ENCODE measurements around the gene UBE2R2.
"Not testable (repeated sequence)": the region's sequence is repeated elsewhere in the genome, so short reads cannot be mapped to it uniquely, and the experiment has no call there.

Gene UBE2R2

DNA sequence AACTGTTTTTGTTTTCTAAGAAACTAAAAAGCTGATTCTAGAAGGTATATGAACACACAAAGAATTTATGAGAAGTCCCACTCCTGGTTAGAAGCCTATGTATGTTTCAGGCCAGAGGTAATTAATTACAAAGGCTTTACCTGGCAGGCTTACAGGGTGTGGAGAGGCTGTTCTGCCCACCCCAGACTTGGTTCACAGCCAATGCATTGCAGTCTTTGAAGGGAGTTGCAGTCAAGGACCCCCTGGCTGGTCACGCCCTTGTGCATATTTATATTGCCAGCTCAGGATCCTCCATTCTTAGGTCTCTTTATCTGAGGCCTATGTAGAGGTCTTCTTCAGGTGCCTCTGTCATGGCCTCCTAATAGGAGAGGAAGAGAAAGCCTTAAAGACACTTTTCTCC, 35.2 kb upstream of the UBE2R2 start:
- no peak for DNase-seq (ENCODE audit: low read depth, low spot score)
- H3K4me1 ChIP-seq (ENCODE audit: insufficient read depth, insufficient read length) = no peaks in the 10 kb centered on the region
- no peaks in the 10 kb centered on the region for H3K27me3 ChIP-seq (ENCODE audit: insufficient read depth, insufficient read length)
- H3K4me3 ChIP-seq (ENCODE audit: insufficient read length, low read depth) = no peak overlapping the region
- TF ChIP-seq SUZ12 (IDR thresholded peaks at IDR 0.05; ENCODE audit: extremely low read depth, insufficient read depth, insufficient read length) (no peak), YY1 (IDR thresholded peaks at IDR 0.05; ENCODE audit: insufficient read depth, insufficient read length) (no peak), ZNF274 (IDR thresholded peaks at IDR 0.05; ENCODE audit: low read depth, low read length) (no peak)
- H3K36me3 ChIP-seq (ENCODE audit: insufficient read depth, insufficient read length, low read length) = no peaks in the 10 kb centered on the region
- no peaks in the 10 kb centered on the region for H3K9me3 ChIP-seq (ENCODE audit: insufficient read depth, low read length)
- H3K9ac ChIP-seq (ENCODE audit: insufficient read length, low read depth) = no peak overlapping the region

GRCh38 chr9:33782395-33783152, 34.4 kb upstream of the UBE2R2 start:
- Histone ChIP-seq H3K4me3 (ENCODE audit: insufficient read length, low read depth) (no peak overlapping the region), H3K9me3 (ENCODE audit: insufficient read depth, low read length) (no peaks in the 10 kb centered on the region), H3K4me1 (ENCODE audit: insufficient read depth, insufficient read length) (no peaks in the 10 kb centered on the region), H3K9ac (ENCODE audit: insufficient read length, low read depth) (no peak overlapping the region), H3K27me3 (ENCODE audit: insufficient read depth, insufficient read length) (no peaks in the 10 kb centered on the region), H3K36me3 (ENCODE audit: insufficient read depth, insufficient read length, low read length) (no peaks in the 10 kb centered on the region)
- TF ChIP-seq ZNF274 (IDR thresholded peaks at IDR 0.05; ENCODE audit: low read depth, low read length) (no peak), SUZ12 (IDR thresholded peaks at IDR 0.05; ENCODE audit: extremely low read depth, insufficient read depth, insufficient read length) (no peak), YY1 (IDR thresholded peaks at IDR 0.05; ENCODE audit: insufficient read depth, insufficient read length) (no peak)
- no peak for DNase-seq (ENCODE audit: low read depth, low spot score)

DNA sequence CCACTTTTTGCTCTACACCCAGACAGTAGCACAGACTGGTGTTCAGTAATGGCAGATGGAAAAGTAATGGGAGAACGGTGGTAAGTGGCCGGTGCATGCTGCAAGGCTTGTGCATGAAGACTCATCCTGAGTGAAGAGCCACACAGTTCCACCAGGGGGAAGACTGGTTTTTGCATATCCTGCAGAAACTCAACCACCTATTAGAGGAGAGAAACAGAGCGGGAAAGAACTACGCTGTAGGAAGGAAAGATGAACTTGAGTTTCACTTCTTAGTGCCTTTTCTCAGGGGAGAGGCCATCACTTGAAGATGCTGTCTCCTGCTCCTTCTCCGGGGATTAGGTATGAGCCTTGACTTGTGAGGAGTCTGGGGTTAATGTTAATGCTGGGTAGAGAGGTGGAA, 31.0 kb upstream of the UBE2R2 start:
- H3K9ac ChIP-seq (ENCODE audit: insufficient read length, low read depth) = no peak overlapping the region
- no peak for DNase-seq (ENCODE audit: low read depth, low spot score)
- no peaks in the 10 kb centered on the region for H3K27me3 ChIP-seq (ENCODE audit: insufficient read depth, insufficient read length)
- no peak for TF ChIP-seq SUZ12 (IDR thresholded peaks at IDR 0.05; ENCODE audit: extremely low read depth, insufficient read depth, insufficient read length)
- no peak for TF ChIP-seq ZNF274 (IDR thresholded peaks at IDR 0.05; ENCODE audit: low read depth, low read length)
- TF ChIP-seq YY1 (IDR thresholded peaks at IDR 0.05; ENCODE audit: insufficient read depth, insufficient read length) = no peak
- no peaks in the 10 kb centered on the region for H3K36me3 ChIP-seq (ENCODE audit: insufficient read depth, insufficient read length, low read length)
- H3K9me3 ChIP-seq (ENCODE audit: insufficient read depth, low read length) = no peaks in the 10 kb centered on the region
- H3K4me3 ChIP-seq (ENCODE audit: insufficient read length, low read depth) = no peak overlapping the region
- no peaks in the 10 kb centered on the region for H3K4me1 ChIP-seq (ENCODE audit: insufficient read depth, insufficient read length)

DNA sequence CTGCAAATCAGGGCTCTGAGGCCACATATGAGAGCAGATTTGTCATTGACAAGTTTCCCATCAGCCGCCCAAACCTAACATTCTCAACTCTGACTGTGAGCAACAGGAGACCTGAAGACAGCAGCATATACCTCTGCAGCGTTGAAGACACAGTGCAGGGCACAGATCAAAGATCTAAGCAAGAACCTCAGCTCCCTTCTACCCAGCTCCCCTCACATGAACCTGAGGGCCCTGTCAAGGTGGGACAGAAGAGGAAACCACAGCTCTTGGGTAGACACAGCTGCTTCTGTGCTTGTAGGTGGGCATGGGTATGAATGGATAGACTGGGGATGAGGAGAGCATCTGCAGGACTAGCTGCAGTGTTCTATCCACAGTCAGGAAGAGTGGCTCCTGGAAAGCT, 30.3 kb upstream of the UBE2R2 start:
- Histone ChIP-seq H3K4me3 (ENCODE audit: insufficient read length, low read depth) (no peak overlapping the region), H3K9me3 (ENCODE audit: insufficient read depth, low read length) (no peaks in the 10 kb centered on the region), H3K36me3 (ENCODE audit: insufficient read depth, insufficient read length, low read length) (no peaks in the 10 kb centered on the region), H3K9ac (ENCODE audit: insufficient read length, low read depth) (no peak overlapping the region), H3K27me3 (ENCODE audit: insufficient read depth, insufficient read length) (no peaks in the 10 kb centered on the region), H3K4me1 (ENCODE audit: insufficient read depth, insufficient read length) (no peaks in the 10 kb centered on the region)
- TF ChIP-seq SUZ12 (IDR thresholded peaks at IDR 0.05; ENCODE audit: extremely low read depth, insufficient read depth, insufficient read length) = no peak
- TF ChIP-seq ZNF274 (IDR thresholded peaks at IDR 0.05; ENCODE audit: low read depth, low read length) = no peak
- TF ChIP-seq YY1 (IDR thresholded peaks at IDR 0.05; ENCODE audit: insufficient read depth, insufficient read length) = no peak
- DNase-seq (ENCODE audit: low read depth, low spot score) = no peak

- TF ChIP-seq SUZ12 (IDR thresholded peaks at IDR 0.05; ENCODE audit: extremely low read depth, insufficient read depth, insufficient read length) = no peak
- no peak for TF ChIP-seq YY1 (IDR thresholded peaks at IDR 0.05; ENCODE audit: insufficient read depth, insufficient read length)
- no peak for TF ChIP-seq ZNF274 (IDR thresholded peaks at IDR 0.05; ENCODE audit: low read depth, low read length)
- H3K4me3 ChIP-seq (ENCODE audit: insufficient read length, low read depth) = no peak overlapping the region
Observed at GRCh38 chr9:33787839-33788238, 29.1 kb upstream of the UBE2R2 start.

GRCh38 chr9:33789429-33789828, 27.5 kb upstream of the UBE2R2 start:
- not testable (repeated sequence) for H3K36me3 ChIP-seq (ENCODE audit: insufficient read depth, insufficient read length, low read length); DNase-seq (ENCODE audit: low read depth, low spot score); H3K27me3 ChIP-seq (ENCODE audit: insufficient read depth, insufficient read length); H3K9ac ChIP-seq (ENCODE audit: insufficient read length, low read depth); H3K9me3 ChIP-seq (ENCODE audit: insufficient read depth, low read length); H3K4me1 ChIP-seq (ENCODE audit: insufficient read depth, insufficient read length); H3K4me3 ChIP-seq (ENCODE audit: insufficient read length, low read depth)

More at GRCh38 chr9:33787839-33788238, 29.1 kb upstream of the UBE2R2 start:
- no peak for DNase-seq (ENCODE audit: low read depth, low spot score)
- H3K4me1 ChIP-seq (ENCODE audit: insufficient read depth, insufficient read length) = no peaks in the 10 kb centered on the region
- H3K36me3 ChIP-seq (ENCODE audit: insufficient read depth, insufficient read length, low read length) = no peaks in the 10 kb centered on the region
- no peaks in the 10 kb centered on the region for H3K9me3 ChIP-seq (ENCODE audit: insufficient read depth, low read length)
- no peaks in the 10 kb centered on the region for H3K27me3 ChIP-seq (ENCODE audit: insufficient read depth, insufficient read length)
- H3K9ac ChIP-seq (ENCODE audit: insufficient read length, low read depth) = no peak overlapping the region

DNA sequence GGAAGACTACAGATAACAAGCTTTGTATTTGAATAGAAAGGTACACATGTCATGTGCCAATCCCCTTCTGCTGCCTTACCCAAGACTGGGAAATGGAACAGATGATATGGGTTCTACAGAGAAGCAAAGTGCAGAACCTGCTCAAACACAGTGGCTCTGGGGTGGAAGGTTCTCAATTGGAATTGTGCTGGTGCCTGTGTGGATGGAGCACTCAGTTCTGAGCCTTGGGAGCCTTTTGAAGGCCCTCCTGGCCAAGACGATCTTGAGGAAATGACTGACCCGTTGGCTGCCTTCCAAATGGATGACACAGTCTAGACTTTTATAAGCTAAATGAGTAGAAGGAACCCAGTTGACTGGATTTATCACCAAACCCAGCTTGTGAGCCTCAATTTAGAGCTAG, 25.8 kb upstream of the UBE2R2 start:
- DNase-seq (ENCODE audit: low read depth, low spot score) = no peak
- no peaks in the 10 kb centered on the region for H3K36me3 ChIP-seq (ENCODE audit: insufficient read depth, insufficient read length, low read length)
- H3K4me1 ChIP-seq (ENCODE audit: insufficient read depth, insufficient read length) = no peaks in the 10 kb centered on the region
- H3K4me3 ChIP-seq (ENCODE audit: insufficient read length, low read depth) = no peak overlapping the region
- no peaks in the 10 kb centered on the region for H3K27me3 ChIP-seq (ENCODE audit: insufficient read depth, insufficient read length)
- TF ChIP-seq ZNF274 (IDR thresholded peaks at IDR 0.05; ENCODE audit: low read depth, low read length) = no peak
- no peak for TF ChIP-seq SUZ12 (IDR thresholded peaks at IDR 0.05; ENCODE audit: extremely low read depth, insufficient read depth, insufficient read length)
- TF ChIP-seq YY1 (IDR thresholded peaks at IDR 0.05; ENCODE audit: insufficient read depth, insufficient read length) = no peak
- no peaks in the 10 kb centered on the region for H3K9me3 ChIP-seq (ENCODE audit: insufficient read depth, low read length)
- H3K9ac ChIP-seq (ENCODE audit: insufficient read length, low read depth) = no peak overlapping the region

- H3K4me3 ChIP-seq (ENCODE audit: insufficient read length, low read depth); H3K27me3 ChIP-seq (ENCODE audit: insufficient read depth, insufficient read length): not testable (repeated sequence)
Observed at GRCh38 chr9:33793496-33793895, 23.5 kb upstream of the UBE2R2 start.

More at GRCh38 chr9:33793496-33793895, 23.5 kb upstream of the UBE2R2 start:
- DNase-seq (ENCODE audit: low read depth, low spot score); H3K4me1 ChIP-seq (ENCODE audit: insufficient read depth, insufficient read length); H3K36me3 ChIP-seq (ENCODE audit: insufficient read depth, insufficient read length, low read length); H3K9ac ChIP-seq (ENCODE audit: insufficient read length, low read depth): not testable (repeated sequence)
- peaks cover 15% of the 10 kb centered on the region; the same call in 1 of the 2 replicates for H3K9me3 ChIP-seq (ENCODE audit: insufficient read depth, low read length)
